HL-60 (cell line): ENCODE measurements around the gene KCNG2.

Source experiments
- DNase-seq, 2 experiments: peaks; one replicate each; pipeline ENCODE4 v3.0.0-alpha.2; 2010 to 2020; ENCODE audit warnings: low read depth in 1 of 2, low spot score in 1 of 2
- H3K27ac ChIP-seq: fragments of 250-450 bp; sonication (Bioruptor Pico); replicated peaks from 2 replicates; pipeline ENCODE4 v1.5.1; 2020; ENCODE audit warnings: mild to moderate bottlenecking, moderate library complexity
- H3K27me3 ChIP-seq: fragments of 250-450 bp; sonication (Bioruptor Pico); 2 replicates; pipeline ENCODE4 v1.5.1; 2021; ENCODE audit warnings: mild to moderate bottlenecking, moderate library complexity; ENCODE audit not compliant: insufficient read depth, poor library complexity, severe bottlenecking
- H3K4me3 ChIP-seq: replicated peaks from 2 replicates; pipeline ENCODE4 v1.5.1; 2011; ENCODE audit warnings: mild to moderate bottlenecking, control low read depth, low read length; ENCODE audit not compliant: insufficient read depth
- CTCF ChIP-seq: IDR thresholded peaks from one replicate; pipeline ENCODE4 v1.5.1; 2011; ENCODE audit warnings: low read length, control low read depth, inconsistent platforms; ENCODE audit not compliant: insufficient read depth
- GABPA ChIP-seq: IDR thresholded peaks from 2 replicates; pipeline ENCODE4 v1.6.1; 2012; ENCODE audit warnings: low read depth
- POLR2AphosphoS5 ChIP-seq: IDR thresholded peaks from 2 replicates; pipeline ENCODE4 v1.6.1; 2012; ENCODE audit warnings: low read depth
- REST ChIP-seq: IDR thresholded peaks from 2 replicates; pipeline ENCODE4 v1.6.1; 2012; ENCODE audit warnings: low read depth; ENCODE audit not compliant: insufficient replicate concordance
- SPI1 ChIP-seq: IDR thresholded peaks from 2 replicates; pipeline ENCODE4 v1.6.1; 2012; ENCODE audit warnings: low read depth, mild to moderate bottlenecking, borderline replicate concordance

The KCNG2 gene

GRCh38 chr18:79818631-79819030, 20.9 kb downstream of the KCNG2 start:
- no peak for DNase-seq
- H3K27me3 ChIP-seq = no peaks in the 10 kb centered on the region
- TF ChIP-seq GABPA (no peak), CTCF (no peak), REST (no peak), SPI1 (no peak), POLR2AphosphoS5 (no peak)
- no peak overlapping the region for H3K4me3 ChIP-seq
- H3K27ac ChIP-seq = no peak overlapping the region

DNA sequence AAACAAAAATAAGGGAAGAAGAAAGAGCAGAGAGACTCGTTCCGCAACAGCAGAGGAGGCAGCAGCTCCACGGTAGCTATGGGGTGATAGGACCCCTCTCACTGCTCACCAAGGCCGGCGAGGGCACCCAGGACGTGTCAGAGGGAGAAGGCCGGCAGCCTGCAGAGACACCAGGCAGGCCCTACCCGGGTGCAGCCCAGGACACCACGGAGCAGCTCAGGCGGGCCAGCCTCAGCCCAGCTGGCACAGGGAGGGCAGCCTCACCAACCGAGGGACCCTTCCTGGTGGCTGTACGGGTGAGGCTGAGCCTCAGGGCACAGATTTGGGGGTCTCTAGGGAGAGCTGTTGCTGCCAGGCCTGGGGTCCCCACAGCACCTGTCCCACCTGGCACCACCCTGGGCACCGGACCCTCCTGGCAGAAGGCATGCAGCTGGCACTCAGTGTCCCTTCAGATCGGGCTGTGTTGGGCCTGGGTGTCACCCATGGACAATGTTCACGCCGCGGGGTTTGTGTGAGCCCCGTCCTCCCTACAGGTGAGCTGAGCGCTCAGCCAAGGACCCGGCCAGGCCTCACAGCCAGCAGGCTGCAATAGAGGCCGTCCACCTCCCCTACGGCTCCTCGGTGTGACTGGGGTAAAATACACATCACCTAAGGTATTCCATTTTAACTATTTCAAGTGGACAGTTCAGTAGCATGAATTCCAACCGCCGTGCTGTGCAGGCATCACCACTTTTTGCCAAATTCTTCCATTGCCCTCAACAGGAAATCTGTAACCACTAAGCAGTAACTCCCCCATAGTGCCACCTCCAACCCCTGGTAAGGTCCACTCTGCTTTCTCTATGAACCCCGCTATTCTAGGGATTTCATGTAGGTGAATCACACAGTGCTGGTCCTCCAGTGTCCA, 21.6 kb downstream of the KCNG2 start:
- H3K27ac ChIP-seq = peak overlapping the region; percentile 66
- no peak for DNase-seq
- no peaks in the 10 kb centered on the region for H3K27me3 ChIP-seq
- TF ChIP-seq REST (no peak), POLR2AphosphoS5 (no peak), CTCF (no peak), SPI1 (no peak), GABPA (no peak)
- 0 out of 2 replicates have a peak overlapping the region, but pooled peaks have one; percentile 0 for H3K4me3 ChIP-seq

GRCh38 chr18:79819968-79820351, 22.2 kb downstream of the KCNG2 start:
- Histone ChIP-seq H3K27ac (peak overlapping the region; percentile 66), H3K27me3 (no peaks in the 10 kb centered on the region), H3K4me3 (0 out of 2 replicates have a peak overlapping the region, but pooled peaks have one; percentile 0)
- DNase-seq = peak; percentile 67 to 94
- peak; percentile 100 for TF ChIP-seq SPI1
- peak; percentile 49 for TF ChIP-seq GABPA
- no peak for TF ChIP-seq REST
- peak; percentile 95 for TF ChIP-seq POLR2AphosphoS5
